Retinal pigment epithelial cell (primary cell): ENCODE measurements around the gene ZNF175.

Source experiments
- DNase-seq: peaks from one replicate; pipeline ENCODE4 v3.0.0-alpha.2; 2010; ENCODE audit warnings: low read depth
- H3K4me3 ChIP-seq: 2 replicates; pipeline ENCODE4 v1.5.1; 2011; ENCODE audit warnings: mild to moderate bottlenecking, low read length, control low read depth, moderate library complexity
- TF ChIP-seq, protein P1 (sequence below): conservative IDR thresholded peaks from 2 replicates; pipeline ENCODE4 v1.5.1; 2011; ENCODE audit warnings: low read depth, low read length, control low read depth, inconsistent platforms

The ZNF175 gene

DNA sequence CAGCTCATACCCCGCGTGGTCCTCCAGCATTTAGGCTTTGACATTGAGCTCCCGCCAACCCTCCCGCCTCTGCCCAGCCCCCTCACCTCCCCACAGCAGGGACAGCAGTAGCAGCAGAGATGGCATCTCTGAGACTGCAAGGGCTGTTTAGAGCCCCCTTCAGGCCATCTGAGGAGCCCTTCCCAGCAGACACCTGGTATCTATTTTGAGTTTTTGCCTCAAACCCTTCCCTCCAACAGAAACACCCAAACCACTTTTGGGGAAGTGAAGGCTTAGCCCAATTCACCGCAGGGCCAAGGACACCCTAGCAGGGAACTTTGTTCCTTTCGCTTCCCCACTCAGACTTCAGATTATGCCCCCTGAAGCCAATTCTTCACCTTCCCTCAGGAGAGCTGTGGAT, 6.3 kb upstream of the ZNF175 start:
- TF ChIP-seq, protein P1, sequence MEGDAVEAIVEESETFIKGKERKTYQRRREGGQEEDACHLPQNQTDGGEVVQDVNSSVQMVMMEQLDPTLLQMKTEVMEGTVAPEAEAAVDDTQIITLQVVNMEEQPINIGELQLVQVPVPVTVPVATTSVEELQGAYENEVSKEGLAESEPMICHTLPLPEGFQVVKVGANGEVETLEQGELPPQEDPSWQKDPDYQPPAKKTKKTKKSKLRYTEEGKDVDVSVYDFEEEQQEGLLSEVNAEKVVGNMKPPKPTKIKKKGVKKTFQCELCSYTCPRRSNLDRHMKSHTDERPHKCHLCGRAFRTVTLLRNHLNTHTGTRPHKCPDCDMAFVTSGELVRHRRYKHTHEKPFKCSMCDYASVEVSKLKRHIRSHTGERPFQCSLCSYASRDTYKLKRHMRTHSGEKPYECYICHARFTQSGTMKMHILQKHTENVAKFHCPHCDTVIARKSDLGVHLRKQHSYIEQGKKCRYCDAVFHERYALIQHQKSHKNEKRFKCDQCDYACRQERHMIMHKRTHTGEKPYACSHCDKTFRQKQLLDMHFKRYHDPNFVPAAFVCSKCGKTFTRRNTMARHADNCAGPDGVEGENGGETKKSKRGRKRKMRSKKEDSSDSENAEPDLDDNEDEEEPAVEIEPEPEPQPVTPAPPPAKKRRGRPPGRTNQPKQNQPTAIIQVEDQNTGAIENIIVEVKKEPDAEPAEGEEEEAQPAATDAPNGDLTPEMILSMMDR, result no peak
- H3K4me3 ChIP-seq, result no peak overlapping the region
- DNase-seq, result no peak

DNA sequence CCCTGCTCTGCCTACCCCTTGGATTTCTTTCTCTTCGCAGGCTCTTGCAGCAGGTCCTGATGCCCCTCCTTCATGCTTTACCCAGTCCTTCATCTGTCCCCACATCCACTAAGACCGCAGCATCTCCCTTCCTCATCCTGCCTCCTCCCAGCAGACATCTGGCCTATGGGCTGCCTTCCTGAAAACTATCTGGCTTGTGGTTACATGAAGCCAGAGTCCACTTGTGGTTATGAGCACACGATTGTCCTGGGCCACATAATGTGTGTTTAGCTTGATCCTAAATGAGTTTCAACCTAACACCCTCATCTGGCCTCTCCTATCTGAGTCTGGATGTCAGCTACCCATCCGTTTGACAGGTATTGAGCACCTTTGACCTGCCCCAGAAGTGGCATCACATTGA, 5.5 kb upstream of the ZNF175 start:
- H3K4me3 ChIP-seq, result no peak overlapping the region
- DNase-seq, result no peak
- TF ChIP-seq, protein P1, result no peak

DNA sequence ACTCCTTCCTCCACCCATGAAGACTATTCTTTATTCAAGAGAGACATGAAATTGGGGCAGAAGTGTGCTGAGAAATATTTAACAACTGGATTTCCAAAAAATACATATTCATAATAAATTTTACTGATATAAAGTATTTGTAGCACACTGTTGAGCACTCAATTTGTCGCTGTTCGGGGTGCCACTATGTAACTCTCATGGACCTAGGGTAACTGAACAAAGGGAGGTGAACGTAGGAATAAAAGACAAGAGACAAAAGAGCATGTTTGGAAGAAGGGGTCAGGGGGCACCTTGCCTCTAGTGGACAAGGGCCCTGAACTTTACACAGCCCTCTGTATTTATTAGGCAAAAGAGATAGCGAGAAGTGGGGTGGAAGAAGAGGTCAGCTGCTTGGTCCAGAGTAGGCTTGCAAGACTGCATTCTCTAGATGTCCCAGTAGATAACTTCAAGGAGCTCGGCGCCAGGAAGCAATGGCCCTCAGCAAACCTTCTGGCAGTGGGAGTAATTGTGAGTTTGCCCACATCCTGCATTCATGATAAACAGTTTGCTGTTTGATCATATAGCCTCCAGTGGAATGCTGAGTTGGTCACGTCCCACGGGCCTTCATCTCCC, 4.5 kb upstream of the ZNF175 start:
- no peak for DNase-seq
- TF ChIP-seq, protein P1, result no peak
- H3K4me3 ChIP-seq, result no peak overlapping the region

DNA sequence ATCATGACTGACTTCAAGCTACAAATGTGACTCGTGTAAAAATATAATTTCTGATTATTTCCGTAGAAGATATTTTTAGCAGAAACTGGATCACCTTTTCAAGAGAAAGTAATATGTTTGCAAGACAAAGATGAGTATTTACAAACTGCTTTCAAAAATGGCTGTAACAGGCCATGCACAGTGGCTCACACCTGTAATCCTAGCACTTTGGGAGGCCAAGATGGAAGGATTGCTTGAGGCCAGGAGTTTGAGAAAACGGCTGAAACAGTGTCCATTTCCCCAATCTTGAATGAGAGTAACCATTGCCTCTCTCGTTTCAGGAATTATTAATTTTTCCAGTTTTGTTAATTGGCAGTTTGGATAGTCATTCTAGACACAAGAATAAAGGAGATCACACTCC, 3.5 kb upstream of the ZNF175 start:
- no peak for DNase-seq
- H3K4me3 ChIP-seq, result no peak overlapping the region
- TF ChIP-seq, protein P1, result no peak

DNA sequence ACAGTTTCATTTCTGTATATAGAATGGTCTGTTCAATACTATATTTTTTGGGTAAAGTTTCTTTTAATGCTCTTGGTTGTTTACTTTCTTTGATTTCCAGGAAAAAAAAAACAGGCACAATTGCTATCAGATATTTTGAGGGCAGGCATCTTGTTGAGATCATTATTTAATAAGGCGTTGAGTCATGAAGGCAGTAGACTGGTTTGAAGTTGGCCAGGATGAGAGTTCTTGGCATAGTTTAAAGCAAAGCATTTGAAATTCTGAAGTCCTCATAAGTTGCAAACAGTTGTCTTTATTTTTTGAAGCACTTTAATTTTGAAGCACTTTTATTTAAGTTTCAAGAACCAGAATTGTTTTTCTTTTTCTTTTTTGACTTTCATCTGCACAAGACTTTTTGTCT, 2.6 kb upstream of the ZNF175 start:
- H3K4me3 ChIP-seq, result no peak overlapping the region
- TF ChIP-seq, protein P1, result no peak
- DNase-seq, result no peak

DNA sequence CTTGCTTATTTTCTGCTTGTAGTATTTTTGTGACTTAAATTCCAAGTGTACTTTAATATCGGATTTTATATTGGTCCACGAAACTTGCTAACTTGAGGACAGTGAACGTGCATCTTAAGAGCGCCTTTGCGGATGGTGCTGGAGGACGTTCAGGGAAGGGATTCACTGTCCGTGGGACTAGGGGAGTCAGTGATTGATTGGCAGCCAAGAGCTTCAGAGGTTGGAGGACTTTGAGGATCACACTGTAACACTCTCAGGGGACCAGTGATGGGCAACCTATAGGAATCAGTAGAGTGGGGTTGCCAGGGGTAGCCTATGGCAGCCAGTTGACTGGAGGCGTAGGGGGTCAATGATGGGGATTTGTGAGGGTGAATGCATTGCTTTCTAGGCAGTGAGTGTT, 516 bp downstream of the ZNF175 start:
- TF ChIP-seq, protein P1, result no peak
- peak overlapping the region; percentile 90 for H3K4me3 ChIP-seq
- no peak for DNase-seq

DNA sequence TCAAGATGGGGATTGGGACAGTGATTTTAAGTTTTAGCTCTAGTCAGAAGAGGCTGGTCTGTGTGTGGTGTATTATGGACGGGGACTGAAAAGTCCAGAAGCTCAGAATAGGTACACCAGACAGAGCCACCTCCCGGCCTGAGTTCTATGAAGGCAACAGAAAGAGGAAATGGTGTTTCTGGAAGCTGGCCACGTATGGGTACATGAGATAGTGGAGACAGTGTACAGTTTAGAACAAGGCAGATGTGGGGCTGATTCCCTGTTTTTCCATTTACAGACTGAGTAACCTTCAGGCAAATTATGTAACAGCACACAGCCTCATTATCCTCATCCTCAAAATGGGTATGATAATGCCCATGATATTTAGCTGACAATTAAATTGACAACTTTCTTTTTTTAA, 1.3 kb downstream of the ZNF175 start:
- TF ChIP-seq, protein P1, result no peak
- DNase-seq, result no peak
- H3K4me3 ChIP-seq, result peak overlapping the region; percentile 90
